Gastroesophageal sphincter (tissue), 3 donors: ENCODE results near the gene FNDC3B.

ENCODE experiments used
- EP300 ChIP-seq: sonication (generic); formaldehyde crosslinking; IDR thresholded peaks from one replicate; pipeline ENCODE4 v1.6.1; 2017; ENCODE audit warnings: antibody characterized with exemption, mild to moderate bottlenecking
- POLR2A ChIP-seq, 2 donors: fragments of 450-650 bp; IDR thresholded peaks; one replicate each; pipeline ENCODE4 v1.6.1; 2017; ENCODE audit warnings: antibody characterized with exemption in 2 of 2, mild to moderate bottlenecking in 2 of 2, moderate library complexity in 1 of 2
- POLR2AphosphoS5 ChIP-seq: sonication (generic); formaldehyde crosslinking; IDR thresholded peaks from one replicate; pipeline ENCODE4 v1.6.1; 2017; ENCODE audit warnings: antibody characterized with exemption
- TF ChIP-seq, protein P1 (sequence below), 4 experiments: fragments of 200-600 bp in 2 of 4; fragments of 450-650 bp in 2 of 4; sonication (generic) in 1 of 4; IDR thresholded peaks; one replicate each; pipeline ENCODE4 v1.5.1; 2017 to 2019; ENCODE audit warnings: antibody characterized with exemption in 4 of 4, mild to moderate bottlenecking in 2 of 4, moderate library complexity in 2 of 4

- TF ChIP-seq, protein P1, sequence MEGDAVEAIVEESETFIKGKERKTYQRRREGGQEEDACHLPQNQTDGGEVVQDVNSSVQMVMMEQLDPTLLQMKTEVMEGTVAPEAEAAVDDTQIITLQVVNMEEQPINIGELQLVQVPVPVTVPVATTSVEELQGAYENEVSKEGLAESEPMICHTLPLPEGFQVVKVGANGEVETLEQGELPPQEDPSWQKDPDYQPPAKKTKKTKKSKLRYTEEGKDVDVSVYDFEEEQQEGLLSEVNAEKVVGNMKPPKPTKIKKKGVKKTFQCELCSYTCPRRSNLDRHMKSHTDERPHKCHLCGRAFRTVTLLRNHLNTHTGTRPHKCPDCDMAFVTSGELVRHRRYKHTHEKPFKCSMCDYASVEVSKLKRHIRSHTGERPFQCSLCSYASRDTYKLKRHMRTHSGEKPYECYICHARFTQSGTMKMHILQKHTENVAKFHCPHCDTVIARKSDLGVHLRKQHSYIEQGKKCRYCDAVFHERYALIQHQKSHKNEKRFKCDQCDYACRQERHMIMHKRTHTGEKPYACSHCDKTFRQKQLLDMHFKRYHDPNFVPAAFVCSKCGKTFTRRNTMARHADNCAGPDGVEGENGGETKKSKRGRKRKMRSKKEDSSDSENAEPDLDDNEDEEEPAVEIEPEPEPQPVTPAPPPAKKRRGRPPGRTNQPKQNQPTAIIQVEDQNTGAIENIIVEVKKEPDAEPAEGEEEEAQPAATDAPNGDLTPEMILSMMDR (IDR thresholded peaks at IDR 0.05), result peak in 2 of 4 experiments; percentile 15 to 16
- no peak for TF ChIP-seq POLR2A (IDR thresholded peaks at IDR 0.05)
- TF ChIP-seq EP300, result no peak
- TF ChIP-seq POLR2AphosphoS5, result no peak
Measured at GRCh38 chr3:172321035-172321434, 281.7 kb downstream of the FNDC3B start.
